HTR-8/SVneo (cell line): ENCODE data around the gene FCRL3.

Experiments used
- DNase-seq: peaks from one replicate; pipeline ENCODE4 v3.0.0; 2011; ENCODE audit warnings: low spot score, mixed read lengths; ENCODE audit not compliant: insufficient read length
- FAIRE-seq: peaks from 2 replicates; lab custom pipeline; 2011; peaks lifted over from hg19 to GRCh38; lab: Jason Lieb, UNC

Gene FCRL3

DNA sequence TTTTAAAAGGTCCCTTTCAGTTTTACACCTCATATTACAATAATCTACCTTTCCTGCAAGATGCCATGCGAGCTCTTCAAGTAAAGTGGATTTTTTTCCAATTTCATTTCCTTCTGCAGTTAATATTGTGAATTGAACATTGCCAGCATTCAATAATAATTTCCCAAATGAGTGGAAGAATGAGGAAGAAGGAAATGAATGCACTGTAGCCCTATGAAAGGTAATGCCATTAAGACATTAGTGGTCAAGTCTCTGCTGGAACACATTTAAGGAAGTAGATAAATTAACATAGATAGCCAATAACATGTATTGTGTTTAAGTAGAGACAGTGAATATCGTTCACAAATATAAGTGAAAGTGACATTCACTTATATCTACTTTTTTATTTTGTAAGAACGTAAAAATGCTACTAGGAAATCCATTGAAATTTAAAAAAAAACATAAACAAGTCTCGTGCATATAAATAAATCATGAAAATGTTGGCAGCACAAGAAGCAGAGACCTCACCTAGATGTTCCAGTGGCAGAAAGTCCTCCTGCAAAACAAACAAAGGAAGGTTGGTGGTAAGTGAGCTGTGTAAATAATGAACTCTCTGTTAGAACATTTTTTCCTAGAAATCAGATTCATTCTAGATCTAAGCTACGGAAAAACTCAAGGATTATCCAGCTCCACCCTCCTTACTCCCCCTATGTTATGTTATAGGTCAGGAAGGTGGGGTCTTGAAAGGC is 17.7 kb downstream of the FCRL3 start:
- FAIRE-seq (no peak), DNase-seq (no peak)

DNA sequence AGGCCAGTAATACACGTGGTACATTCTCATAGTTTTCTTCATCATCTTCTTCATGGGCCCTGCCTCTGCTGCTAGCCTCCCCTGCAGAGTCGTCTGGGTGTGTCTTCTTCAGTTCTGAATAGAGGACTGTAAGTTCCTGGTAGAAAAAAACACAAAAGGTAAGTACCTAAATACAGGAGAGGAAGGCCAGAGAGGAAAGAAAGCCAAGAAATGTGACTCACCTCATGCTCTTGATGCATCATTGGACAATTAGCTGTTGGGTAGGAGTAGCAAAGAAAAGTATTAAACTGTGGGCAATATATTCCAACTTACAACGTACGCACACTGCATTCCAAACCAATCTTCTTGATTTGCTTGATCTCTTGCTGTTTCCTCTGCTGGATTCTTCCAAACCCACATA is 21.8 kb downstream of the FCRL3 start:
- DNase-seq (no peak), FAIRE-seq (no peak)

DNA sequence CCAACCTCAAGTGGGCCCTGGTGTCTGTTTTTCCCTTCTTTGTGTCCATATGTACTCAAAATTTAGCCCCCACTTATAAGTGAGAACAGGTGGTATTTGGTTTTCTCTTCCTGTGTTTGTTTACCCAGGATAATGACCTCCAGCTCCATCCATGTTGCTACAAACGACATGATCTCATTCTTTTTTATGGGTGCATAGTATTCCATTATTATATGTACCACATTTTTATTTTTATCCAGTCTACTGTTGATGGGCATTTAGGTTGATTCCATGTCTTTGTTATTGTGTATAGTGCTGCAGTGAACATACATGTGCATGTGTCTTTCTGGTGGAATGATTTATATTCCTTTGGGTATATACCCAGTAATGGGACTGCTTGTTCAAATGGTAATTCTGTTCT is 27.6 kb downstream of the FCRL3 start:
- DNase-seq (no peak), FAIRE-seq (no peak)

DNA sequence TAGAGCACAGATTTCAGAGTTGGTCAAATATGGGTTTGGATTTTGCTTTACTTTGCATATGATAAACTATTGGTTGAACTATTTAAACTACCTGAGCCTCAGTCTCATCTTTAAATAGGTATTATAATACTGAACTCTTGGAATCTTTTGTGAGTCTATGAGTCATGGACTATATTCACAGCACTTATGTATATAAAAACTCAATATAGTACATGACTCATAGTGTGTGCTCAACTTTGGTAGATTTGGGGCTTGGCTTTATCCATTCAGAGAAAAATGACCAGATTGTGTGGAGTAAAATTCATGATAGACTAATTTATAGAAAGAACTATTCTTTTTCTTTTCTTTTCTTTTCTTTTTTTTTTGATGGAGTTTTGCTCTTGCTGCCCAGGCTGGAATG is 28.7 kb downstream of the FCRL3 start:
- FAIRE-seq = no peak
- DNase-seq = no peak

DNA sequence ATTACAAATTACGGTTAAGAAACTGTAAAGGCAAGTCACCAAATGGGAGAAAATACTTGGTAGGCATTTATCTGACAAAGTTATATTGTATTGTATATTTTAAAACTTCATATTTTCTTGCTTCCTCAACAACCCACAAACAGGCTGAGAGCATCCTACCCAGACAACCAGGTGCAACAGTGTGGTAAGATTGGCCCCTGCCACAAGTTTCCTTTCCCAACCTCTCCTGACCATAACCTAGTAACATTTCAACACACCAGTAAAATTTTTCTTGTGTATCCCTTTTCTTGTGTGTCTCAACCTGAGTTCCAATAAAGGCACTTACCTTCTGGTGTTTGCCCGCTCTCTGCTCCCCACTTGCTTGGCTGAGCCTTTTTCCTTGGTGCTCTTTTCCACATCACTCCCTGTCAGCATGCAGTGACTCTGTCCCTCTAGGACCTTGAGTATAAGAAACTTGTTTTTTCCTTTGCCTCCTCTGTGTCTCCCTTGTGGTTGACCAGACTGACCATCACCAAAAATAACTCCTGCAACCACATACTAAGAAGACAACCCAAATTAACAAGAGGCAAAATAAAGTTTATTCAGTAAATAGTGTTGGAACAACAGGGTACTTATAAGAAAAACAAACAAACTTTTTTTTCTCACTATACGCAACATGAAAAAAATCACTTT is 40.9 kb downstream of the FCRL3 start:
- no peak for FAIRE-seq
- DNase-seq = no peak

DNA sequence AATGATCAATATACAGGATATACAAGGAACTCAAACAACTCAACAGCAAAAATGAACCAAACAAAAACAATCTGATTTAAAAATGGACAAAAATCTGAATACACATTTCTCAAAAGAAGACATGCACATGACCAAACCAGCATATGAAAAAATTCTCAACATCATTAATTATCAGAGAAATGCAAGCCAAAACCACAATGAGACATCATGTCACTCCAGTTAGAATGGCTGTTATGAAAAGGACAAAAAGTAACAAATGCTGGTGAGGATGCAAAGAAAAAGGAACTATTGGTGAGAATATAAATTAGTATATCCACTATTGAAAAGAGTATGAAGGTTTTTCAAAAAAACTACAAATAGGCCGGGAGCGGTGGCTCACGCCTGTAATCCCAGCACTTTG is 42.0 kb downstream of the FCRL3 start:
- FAIRE-seq = no peak

DNA sequence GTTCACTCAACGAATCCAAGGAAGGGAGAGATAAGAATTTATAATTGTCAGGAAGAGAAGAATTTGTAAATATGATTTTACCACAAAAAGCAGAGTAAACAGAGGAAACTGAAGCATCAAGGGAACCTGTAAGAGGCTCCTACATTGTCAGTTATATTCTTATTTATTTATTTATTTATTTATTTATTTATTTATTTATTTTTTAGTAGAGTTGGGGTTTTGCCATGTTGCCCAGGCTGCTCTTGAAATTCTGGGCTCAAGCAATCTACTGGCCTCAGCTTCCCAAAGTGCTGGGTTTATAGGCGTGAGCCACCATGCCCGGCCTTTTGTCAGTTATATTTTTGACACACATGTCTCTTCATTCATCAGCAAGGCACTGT is 47.1 kb downstream of the FCRL3 start:
- DNase-seq (no peak), FAIRE-seq (no peak)

More for the DNA sequence above, 42.0 kb downstream of the FCRL3 start:
- no peak for DNase-seq

DNA sequence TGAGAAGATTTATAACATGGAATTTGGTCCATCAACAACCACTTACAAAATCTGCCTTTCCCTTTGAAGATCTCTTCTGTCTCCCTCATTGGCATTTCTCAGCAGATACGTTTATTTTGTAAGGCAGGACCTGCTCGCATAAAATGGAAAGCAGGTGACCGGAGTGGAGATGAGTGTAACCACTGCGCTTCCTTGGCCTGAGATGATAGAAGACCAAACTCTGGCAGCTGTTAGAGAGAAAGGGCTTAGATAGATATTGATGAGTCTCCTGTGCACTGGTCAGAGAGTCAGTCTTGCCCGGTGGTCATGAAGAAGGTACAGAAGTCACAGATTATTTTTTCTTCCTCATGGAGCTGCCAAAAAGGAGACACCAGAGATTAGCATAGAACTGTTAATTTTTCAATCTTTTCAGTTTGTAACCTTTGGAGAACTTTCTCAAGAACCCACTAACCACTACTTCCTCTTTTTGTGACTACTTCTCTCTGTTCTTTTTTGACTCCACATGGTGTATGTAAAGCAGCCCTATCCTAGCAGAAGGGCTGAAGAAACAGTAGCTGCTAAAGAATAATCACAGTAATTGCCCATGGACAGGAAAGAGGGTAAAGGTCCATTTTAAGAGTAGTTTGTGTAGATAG is 47.6 kb downstream of the FCRL3 start:
- no peak for FAIRE-seq
- DNase-seq = no peak

DNA sequence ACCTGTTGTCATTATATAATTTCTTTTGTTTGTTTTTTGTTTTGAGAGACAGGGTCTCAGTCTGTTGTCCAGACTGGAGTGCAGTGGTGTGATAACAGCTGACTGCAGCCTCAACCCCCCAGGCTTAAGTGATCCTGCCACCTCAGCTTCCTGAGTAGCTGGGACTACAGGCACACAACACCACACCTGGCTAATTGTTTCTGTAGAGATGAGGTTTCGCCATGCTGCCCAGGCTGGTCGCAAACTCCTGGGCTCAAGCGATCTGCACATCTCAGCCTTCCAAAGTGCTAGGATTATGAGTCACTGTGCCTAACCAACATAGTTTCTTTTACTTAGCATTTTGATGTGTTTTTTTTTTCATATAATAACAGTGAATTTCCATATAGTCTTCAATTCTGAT is 52.3 kb downstream of the FCRL3 start:
- FAIRE-seq = no peak

DNA sequence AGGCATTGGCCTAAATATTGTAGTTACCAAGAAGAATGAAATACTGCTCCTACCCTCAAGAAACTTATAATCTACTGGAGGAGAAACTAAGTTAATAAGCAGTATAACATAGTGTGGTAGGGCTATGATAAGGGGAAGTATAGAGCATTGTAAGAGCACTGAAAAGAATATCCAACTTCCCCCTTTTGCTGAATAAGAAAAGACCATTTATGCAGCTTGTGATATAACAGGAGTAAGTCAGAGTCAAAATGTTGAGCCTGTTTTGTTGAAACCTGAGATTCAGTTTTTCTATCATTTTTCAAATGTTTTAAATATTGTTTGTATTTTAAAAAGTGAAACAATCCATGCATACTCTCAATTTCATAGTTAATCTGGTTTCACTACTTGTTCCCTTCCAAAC is 54.4 kb downstream of the FCRL3 start:
- DNase-seq = no peak
- no peak for FAIRE-seq

More for the DNA sequence above, 52.3 kb downstream of the FCRL3 start:
- no peak for DNase-seq

DNA sequence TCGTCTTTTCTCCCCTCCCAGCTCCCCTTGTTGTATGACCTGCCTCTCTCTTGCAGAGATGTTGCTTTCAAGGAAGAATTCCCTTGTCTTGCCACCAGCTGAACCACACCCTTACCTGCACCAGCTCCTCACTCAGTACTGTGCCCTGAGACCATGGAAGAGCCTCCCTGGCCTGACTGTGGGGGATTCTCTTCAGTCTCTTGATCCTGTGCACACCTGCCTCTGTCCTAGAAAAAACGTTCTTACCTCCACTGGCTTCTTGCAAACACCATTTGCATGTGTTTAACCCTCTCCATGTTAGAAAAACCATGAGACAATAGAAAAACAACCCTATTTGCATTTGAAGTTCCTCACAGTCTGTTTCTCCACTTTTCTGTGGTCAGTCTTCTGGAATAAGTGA is 59.4 kb downstream of the FCRL3 start:
- DNase-seq (no peak), FAIRE-seq (no peak)

DNA sequence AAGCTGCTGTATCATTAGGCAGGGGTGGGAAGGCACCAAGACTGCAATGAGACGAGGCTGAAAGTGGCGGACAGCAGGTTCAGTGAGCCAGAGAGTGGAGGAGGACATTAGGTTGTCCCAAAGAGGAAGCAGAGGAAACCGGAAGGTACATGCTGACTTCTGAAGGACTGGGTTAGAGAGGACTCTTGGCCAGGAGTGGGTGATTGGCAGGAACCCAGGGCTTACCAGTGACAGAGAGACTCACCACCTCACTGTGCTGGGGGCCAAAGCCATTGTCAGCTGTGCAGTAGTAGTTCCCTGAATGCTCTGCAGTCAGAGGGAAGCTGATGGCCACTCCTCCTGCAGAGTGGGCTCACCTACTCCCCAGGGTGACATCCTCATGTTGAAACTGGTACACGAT is 60.8 kb downstream of the FCRL3 start:
- DNase-seq (no peak), FAIRE-seq (no peak)

DNA sequence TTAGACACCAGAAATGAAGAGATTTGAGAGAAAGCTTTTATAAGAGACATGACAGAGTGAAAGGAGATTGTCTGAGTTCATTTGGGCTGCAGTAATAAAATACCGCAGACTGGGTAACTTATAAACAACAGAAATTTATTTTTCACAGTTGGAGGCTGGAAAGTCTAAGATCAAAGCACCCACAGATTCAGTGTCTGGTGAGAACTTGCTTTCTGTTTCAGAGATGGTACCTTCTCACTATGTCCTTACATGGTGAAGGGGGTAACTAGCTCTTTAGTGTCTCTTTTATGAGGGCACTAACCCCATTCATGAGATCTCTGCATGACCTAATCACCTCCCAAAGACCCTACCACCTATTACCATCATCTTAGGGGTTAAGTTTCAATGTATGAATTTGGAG is 71.8 kb downstream of the FCRL3 start:
- FAIRE-seq (no peak), DNase-seq (no peak)
